Measurements from ENCODE around the gene TBC1D22A. TPM values are rescaled to one million over a fixed set of nuclear protein-coding genes. Genes with fewer than 3 reads are reported as not detected.

Gene TBC1D22A
- total RNA-seq, 2 donors from 2014 or later: 21.0 to 27.9 TPM

DNA sequence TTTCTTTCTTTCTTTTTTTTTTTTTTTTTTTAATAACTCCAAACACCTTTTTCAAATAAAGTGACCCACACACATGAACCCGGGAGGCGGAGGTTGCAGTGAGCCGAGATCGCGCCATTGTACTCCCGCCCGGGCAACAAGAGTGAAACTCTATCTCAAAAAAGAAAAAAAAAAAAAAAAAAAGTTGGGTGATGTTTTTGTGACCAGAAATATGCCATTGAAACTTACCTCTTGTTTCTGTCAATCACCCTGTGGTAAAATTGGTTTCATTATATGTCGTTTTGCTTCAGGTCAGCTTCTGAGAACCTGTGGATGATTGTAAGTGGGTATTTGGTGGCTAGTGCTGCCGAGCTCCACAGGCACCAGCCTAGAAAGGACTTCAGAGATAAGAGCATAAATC lies 238.8 kb downstream of the TBC1D22A start:
- no peak overlapping the region for H3K27ac Mint-ChIP-seq
- H3K36me3 Mint-ChIP-seq (ENCODE audit: low read depth): peaks cover 18% of the 10 kb centered on the region
- 90% methylated on average over 9 of the region's 9 CpGs; no CpG with 5 or more reads in 1 of the 2 experiments for WGBS, 2 experiments (ENCODE audit: insufficient coverage in 1 of 2, insufficient read length in 1 of 2)

DNA sequence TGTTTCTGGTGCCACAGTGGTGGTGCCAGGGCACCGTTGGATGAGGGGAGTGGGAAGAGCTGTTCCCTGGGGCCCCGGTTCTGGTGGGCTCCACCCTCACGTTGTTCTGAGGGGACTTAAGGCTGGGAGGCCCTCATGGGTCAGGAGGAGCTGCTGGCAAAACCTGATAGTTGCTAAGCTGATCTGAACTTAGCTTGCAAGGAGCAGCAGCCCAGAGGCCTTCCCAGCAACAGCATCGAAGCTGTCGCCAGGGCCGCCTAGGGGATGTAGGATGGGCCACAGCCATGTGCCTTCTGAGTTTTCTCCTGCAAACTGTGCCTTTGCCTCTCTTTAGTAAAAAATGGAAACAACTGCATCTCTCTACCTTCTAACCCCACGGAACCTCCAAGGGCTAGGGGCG lies 240.2 kb downstream of the TBC1D22A start:
- Histone ChIP-seq H3K4me3 (ENCODE audit: low read length) (no peak overlapping the region), H3K36me3 (ENCODE audit: control insufficient read depth, insufficient read depth, low read length) (peaks cover 25% of the 10 kb centered on the region), H3K9ac (ENCODE audit: extremely low read depth, low read length, poor library complexity, severe bottlenecking) (no peak overlapping the region), H3K27me3 (ENCODE audit: control insufficient read depth, insufficient read depth, low read length, poor library complexity, severe bottlenecking) (no peaks in the 10 kb centered on the region), H3K27ac (ENCODE audit: low read depth, low read length) (no peak overlapping the region), H3K4me1 (ENCODE audit: control insufficient read depth, insufficient read depth, low read length) (no peaks in the 10 kb centered on the region), H3K9me3 (ENCODE audit: control insufficient read depth, low read length) (no peaks in the 10 kb centered on the region)
- Mint-ChIP-seq H3K27me3 (ENCODE audit: insufficient read depth) (no peaks in the 10 kb centered on the region), H3K36me3 (ENCODE audit: low read depth) (peaks cover 26% of the 10 kb centered on the region), H3K4me1 (no peaks in the 10 kb centered on the region), H3K4me3 (no peak overlapping the region), H3K27ac (no peak overlapping the region), H3K9me3 (no peaks in the 10 kb centered on the region)
- no peak for DNase-seq
- no peak for TF ChIP-seq CTCF (conservative IDR thresholded peaks at IDR 0.05)
- 91 to 92% methylated on average over 7 to 8 of the region's 8 CpGs for WGBS, 2 experiments (ENCODE audit: insufficient coverage in 1 of 2, insufficient read length in 1 of 2)

More for the DNA sequence above, 238.8 kb downstream of the TBC1D22A start:
- Mint-ChIP-seq H3K4me3 (no peak overlapping the region), H3K27me3 (ENCODE audit: insufficient read depth) (no peaks in the 10 kb centered on the region), H3K9me3 (no peaks in the 10 kb centered on the region), H3K4me1 (no peaks in the 10 kb centered on the region)
- no peak for TF ChIP-seq CTCF (conservative IDR thresholded peaks at IDR 0.05)
- no peaks in the 10 kb centered on the region for H3K9me3 ChIP-seq (ENCODE audit: control insufficient read depth, low read length)
- H3K36me3 ChIP-seq (ENCODE audit: control insufficient read depth, insufficient read depth, low read length): peaks cover 25% of the 10 kb centered on the region
- no peak overlapping the region for H3K9ac ChIP-seq (ENCODE audit: extremely low read depth, low read length, poor library complexity, severe bottlenecking)
- H3K4me1 ChIP-seq (ENCODE audit: control insufficient read depth, insufficient read depth, low read length): no peaks in the 10 kb centered on the region
- H3K4me3 ChIP-seq (ENCODE audit: low read length): no peak overlapping the region
- no peak overlapping the region for H3K27ac ChIP-seq (ENCODE audit: low read depth, low read length)
- no peak for DNase-seq
- H3K27me3 ChIP-seq (ENCODE audit: control insufficient read depth, insufficient read depth, low read length, poor library complexity, severe bottlenecking): no peaks in the 10 kb centered on the region

DNA sequence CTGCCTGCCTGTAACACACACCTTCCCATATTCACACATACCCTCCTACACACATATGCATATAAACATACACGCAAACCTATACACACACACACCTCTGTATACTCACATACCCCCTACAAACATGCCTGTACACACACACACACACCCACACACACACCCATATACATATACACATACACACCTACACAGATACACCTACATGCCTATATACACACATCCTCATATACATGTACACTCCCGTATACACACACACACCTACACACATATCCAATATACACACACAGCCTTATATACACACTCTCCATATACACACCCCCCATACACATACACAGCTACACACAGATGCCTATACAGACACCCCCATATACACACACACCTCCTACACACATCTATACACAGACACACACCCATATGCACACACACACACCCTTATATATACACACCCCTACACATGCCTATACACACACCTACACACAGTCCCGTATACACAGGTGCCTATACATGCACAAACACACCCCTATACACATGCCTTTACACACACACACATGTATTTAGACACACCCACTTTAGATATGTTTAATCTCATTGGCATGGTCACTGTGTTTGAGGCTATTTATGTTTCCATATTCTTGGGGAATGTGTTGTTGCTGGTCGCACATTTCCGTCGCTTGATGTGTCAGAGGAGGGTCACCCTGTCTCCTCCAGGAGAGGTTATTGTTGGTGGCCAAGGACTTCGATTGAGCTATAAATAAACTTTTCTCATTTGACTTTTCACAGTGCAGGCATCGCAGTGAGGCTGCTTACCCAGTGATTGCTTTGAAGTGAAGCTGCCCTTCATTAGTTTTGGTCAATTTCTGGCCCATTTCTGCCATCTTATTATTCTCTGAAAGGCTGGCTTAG lies 243.3 kb downstream of the TBC1D22A start:
- Histone ChIP-seq H3K4me3 (ENCODE audit: low read length) (no peak overlapping the region), H3K36me3 (ENCODE audit: control insufficient read depth, insufficient read depth, low read length) (peaks cover 35% of the 10 kb centered on the region), H3K27me3 (ENCODE audit: control insufficient read depth, insufficient read depth, low read length, poor library complexity, severe bottlenecking) (no peaks in the 10 kb centered on the region), H3K9me3 (ENCODE audit: control insufficient read depth, low read length) (no peaks in the 10 kb centered on the region), H3K4me1 (ENCODE audit: control insufficient read depth, insufficient read depth, low read length) (no peaks in the 10 kb centered on the region), H3K27ac (ENCODE audit: low read depth, low read length) (no peak overlapping the region), H3K9ac (ENCODE audit: extremely low read depth, low read length, poor library complexity, severe bottlenecking) (no peak overlapping the region)
- DNase-seq: no peak
- WGBS, 2 experiments (ENCODE audit: insufficient coverage in 1 of 2, insufficient read length in 1 of 2): 93 to 97% methylated on average over 6 to 8 of the region's 8 CpGs
- H3K27me3 Mint-ChIP-seq (ENCODE audit: insufficient read depth): no peaks in the 10 kb centered on the region
- H3K4me3 Mint-ChIP-seq: no peak overlapping the region
- no peaks in the 10 kb centered on the region for H3K9me3 Mint-ChIP-seq
- H3K27ac Mint-ChIP-seq: no peak overlapping the region
- no peaks in the 10 kb centered on the region for H3K4me1 Mint-ChIP-seq
- H3K36me3 Mint-ChIP-seq (ENCODE audit: low read depth): peaks cover 12% of the 10 kb centered on the region
- TF ChIP-seq CTCF (conservative IDR thresholded peaks at IDR 0.05): no peak

Data from endodermal cell (in vitro differentiated cells).